ENCODE data around the gene MAN2A2. TPM values are rescaled to one million over a fixed set of nuclear protein-coding genes. Genes with fewer than 3 reads are reported as not detected.

Gene MAN2A2
- total RNA-seq, 4 donors from 2014 or later = 56.8 to 124 (median 92.4) TPM

DNA sequence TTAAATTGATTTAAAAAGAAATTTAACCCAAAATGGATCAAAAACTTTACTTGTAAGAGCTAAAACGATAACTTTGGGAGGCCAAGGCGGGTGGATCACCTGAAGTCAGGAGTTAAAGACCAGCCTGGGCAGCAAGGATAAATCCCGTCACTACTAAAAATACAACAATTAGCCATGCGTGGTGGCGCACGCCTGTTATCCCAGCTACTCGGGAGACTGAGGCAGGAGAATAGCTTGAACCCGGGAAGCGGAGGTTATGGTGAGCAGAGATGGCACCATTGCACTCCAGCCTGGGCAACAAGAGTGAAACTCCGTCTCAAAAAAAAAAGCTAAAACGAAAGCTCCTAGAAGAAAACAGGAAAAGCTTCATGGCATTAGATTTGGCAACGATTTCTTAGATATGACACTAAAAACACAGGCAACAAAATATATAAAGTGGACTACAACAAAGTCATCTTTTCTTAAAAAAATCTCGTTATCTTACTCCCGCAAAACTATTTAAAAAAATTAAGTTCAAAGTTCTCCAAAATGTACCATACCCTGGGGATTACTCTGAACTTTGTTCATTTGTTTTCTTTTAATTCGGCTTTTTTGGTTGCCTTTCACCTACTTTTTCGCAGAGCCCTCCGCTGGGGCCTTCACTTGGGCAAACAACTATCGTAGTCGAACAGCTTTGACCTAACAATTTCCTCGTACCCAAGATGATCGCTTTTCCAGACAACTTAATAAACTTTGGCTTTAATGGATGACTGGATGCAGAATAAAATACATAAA is 26.3 kb downstream of the MAN2A2 start:
- Histone ChIP-seq H3K9me3 (no peaks in the 10 kb centered on the region), H3K4me3 (peak overlapping the region; percentile 54 to 76 (median 72)), H3K27me3 (no peaks in the 10 kb centered on the region), H3K27ac (peak overlapping the region; percentile 84 to 95 (median 89)), H3K4me1 (peaks cover 30 to 35% of the 10 kb centered on the region in 2 donors), H3K36me3 (no peaks in the 10 kb centered on the region)
- in situ Hi-C loops (cut with MboI; ENCODE audit: low sequenced_read_pairs in 4 of 4) (no loop called here), intact Hi-C loops (cut with DNase I; ENCODE audit: low total_unique reads) (loop anchor here (5.0 kb wide), 1 partner anchor 212 kb away; the partner anchor contains the start of gene BLM)
- TF ChIP-seq POLR2A (IDR thresholded peaks at IDR 0.05) = no peak
- TF ChIP-seq CTCF (IDR thresholded peaks at IDR 0.05 in 4 of 5, conservative IDR thresholded peaks at IDR 0.05 in 1 of 5) = no peak
- ATAC-seq = peak in 1 of 2 donors; percentile 6
- DNase-seq = no peak

GRCh38 chr15:90930861-90931574 is 27.9 kb downstream of the MAN2A2 start:
- H3K4me1 ChIP-seq = peaks cover 42 to 44% of the 10 kb centered on the region in 2 donors
- peak overlapping the region; percentile 84 to 95 (median 89) for H3K27ac ChIP-seq
- TF ChIP-seq CTCF (IDR thresholded peaks at IDR 0.05 in 4 of 5, conservative IDR thresholded peaks at IDR 0.05 in 1 of 5) (no peak), POLR2A (IDR thresholded peaks at IDR 0.05) (no peak)
- peak overlapping the region; percentile 54 to 76 (median 72) for H3K4me3 ChIP-seq
- intact Hi-C loops (cut with DNase I; ENCODE audit: low total_unique reads) = loop anchor here (5.0 kb wide), 1 partner anchor 214 kb away; the partner anchor contains the start of gene BLM
- DNase-seq (no peak), ATAC-seq (no peak)
- H3K9me3 ChIP-seq = no peaks in the 10 kb centered on the region
- no peaks in the 10 kb centered on the region for H3K36me3 ChIP-seq
- no peaks in the 10 kb centered on the region for H3K27me3 ChIP-seq
- in situ Hi-C loops (cut with MboI; ENCODE audit: low sequenced_read_pairs in 4 of 4) = no loop called here

- peaks cover 47 to 48% of the 10 kb centered on the region in 2 donors for H3K4me1 ChIP-seq
These were observed 28.4 kb downstream of the MAN2A2 start for GRCh38 chr15:90931575-90931827.

More at GRCh38 chr15:90931575-90931827, 28.4 kb downstream of the MAN2A2 start:
- intact Hi-C loops (cut with DNase I; ENCODE audit: low total_unique reads) = loop anchor here (5.0 kb wide), 1 partner anchor 214 kb away; the partner anchor contains the start of gene BLM
- Histone ChIP-seq H3K9me3 (no peaks in the 10 kb centered on the region), H3K36me3 (no peaks in the 10 kb centered on the region), H3K4me3 (peak overlapping the region; percentile 66 to 92 (median 87)), H3K27me3 (no peaks in the 10 kb centered on the region), H3K27ac (peak overlapping the region; percentile 84 to 95 (median 89))
- peak in 1 of 2 donors; percentile 4 for TF ChIP-seq POLR2A (IDR thresholded peaks at IDR 0.05)
- TF ChIP-seq CTCF (IDR thresholded peaks at IDR 0.05 in 4 of 5, conservative IDR thresholded peaks at IDR 0.05 in 1 of 5) = peak in 1 of 5 experiments; percentile 9
- in situ Hi-C loops (cut with MboI; ENCODE audit: low sequenced_read_pairs in 4 of 4) = no loop called here
- no peak for DNase-seq
- no peak for ATAC-seq
